Measurements from ENCODE around the gene CPNE5.
A peak's percentile ranks its signal among the peaks of the same experiment; 100 is the strongest.
"Not testable (repeated sequence)": the region's sequence is repeated elsewhere in the genome, so short reads cannot be mapped to it uniquely, and the experiment has no call there.

The CPNE5 gene

DNA sequence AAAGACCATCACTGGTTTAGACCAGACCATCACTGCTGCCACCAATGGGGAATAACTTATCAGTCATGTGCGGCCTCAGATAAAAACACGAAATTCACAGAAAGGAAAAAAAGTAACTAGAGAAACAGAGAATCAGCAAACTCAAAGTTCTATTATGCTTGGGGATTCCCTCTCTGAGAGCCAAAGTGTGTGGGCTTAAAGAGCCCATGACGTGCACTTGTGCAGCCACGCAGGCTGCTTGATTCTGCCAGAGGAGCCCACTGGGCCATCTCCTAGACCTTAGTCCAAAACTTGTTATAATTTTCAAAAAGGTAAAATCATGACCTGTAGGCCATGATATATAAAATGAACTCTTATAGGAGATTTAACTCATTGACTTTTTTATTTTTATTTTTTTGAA, 126.4 kb downstream of the CPNE5 start:
- no peak overlapping the region for H3K4me3 ChIP-seq (ENCODE audit: low read depth, low read length)
- TF ChIP-seq, protein P1, sequence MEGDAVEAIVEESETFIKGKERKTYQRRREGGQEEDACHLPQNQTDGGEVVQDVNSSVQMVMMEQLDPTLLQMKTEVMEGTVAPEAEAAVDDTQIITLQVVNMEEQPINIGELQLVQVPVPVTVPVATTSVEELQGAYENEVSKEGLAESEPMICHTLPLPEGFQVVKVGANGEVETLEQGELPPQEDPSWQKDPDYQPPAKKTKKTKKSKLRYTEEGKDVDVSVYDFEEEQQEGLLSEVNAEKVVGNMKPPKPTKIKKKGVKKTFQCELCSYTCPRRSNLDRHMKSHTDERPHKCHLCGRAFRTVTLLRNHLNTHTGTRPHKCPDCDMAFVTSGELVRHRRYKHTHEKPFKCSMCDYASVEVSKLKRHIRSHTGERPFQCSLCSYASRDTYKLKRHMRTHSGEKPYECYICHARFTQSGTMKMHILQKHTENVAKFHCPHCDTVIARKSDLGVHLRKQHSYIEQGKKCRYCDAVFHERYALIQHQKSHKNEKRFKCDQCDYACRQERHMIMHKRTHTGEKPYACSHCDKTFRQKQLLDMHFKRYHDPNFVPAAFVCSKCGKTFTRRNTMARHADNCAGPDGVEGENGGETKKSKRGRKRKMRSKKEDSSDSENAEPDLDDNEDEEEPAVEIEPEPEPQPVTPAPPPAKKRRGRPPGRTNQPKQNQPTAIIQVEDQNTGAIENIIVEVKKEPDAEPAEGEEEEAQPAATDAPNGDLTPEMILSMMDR (IDR thresholded peaks at IDR 0.05; ENCODE audit: borderline replicate concordance, insufficient read depth, low read depth, low read length): no peak

- TF ChIP-seq, protein P1 (IDR thresholded peaks at IDR 0.05; ENCODE audit: borderline replicate concordance, insufficient read depth, low read depth, low read length): no peak
- H3K4me3 ChIP-seq (ENCODE audit: low read depth, low read length): no peak overlapping the region
These were observed 132.9 kb downstream of the CPNE5 start for GRCh38 chr6:36706339-36706738.

GRCh38 chr6:36704961-36705577, 134.2 kb downstream of the CPNE5 start:
- not testable (repeated sequence) for H3K4me3 ChIP-seq (ENCODE audit: low read depth, low read length)

GRCh38 chr6:36703982-36704381, 135.3 kb downstream of the CPNE5 start:
- TF ChIP-seq, protein P1 (IDR thresholded peaks at IDR 0.05; ENCODE audit: borderline replicate concordance, insufficient read depth, low read depth, low read length): no peak
- H3K4me3 ChIP-seq (ENCODE audit: low read depth, low read length): no peak overlapping the region

DNA sequence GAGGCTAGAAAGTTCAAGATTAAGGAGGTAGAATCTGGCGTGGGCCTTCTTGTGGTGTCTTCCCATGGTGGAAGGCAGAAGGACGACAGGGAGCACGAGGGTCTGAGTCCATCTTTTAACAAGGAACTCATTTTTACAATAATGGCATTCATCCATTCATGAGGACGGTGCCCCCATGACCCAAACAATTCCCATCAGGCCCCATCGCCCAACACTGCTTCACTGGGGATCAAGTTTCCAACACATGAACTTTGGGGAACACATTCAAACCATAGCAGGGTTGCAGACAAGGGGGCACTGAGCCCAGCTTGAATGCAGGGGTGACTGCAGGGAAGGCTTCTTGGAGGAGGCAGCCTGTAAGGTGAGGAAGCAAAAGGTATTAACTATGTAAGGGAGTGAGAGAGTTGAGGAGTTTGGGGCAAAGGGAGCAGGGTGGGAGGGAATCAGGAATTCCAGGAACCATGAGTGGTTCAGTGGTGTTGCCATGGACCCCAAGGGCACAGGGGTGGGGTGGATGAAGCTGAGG, 136.1 kb downstream of the CPNE5 start:
- TF ChIP-seq, protein P1 (IDR thresholded peaks at IDR 0.05; ENCODE audit: borderline replicate concordance, insufficient read depth, low read depth, low read length): no peak
- H3K4me3 ChIP-seq (ENCODE audit: low read depth, low read length): no peak overlapping the region

- TF ChIP-seq, protein P1 (IDR thresholded peaks at IDR 0.05; ENCODE audit: borderline replicate concordance, insufficient read depth, low read depth, low read length): no peak
- H3K4me3 ChIP-seq (ENCODE audit: low read depth, low read length): no peak overlapping the region
These were observed 136.6 kb downstream of the CPNE5 start for GRCh38 chr6:36702656-36703055.

GRCh38 chr6:36701401-36701991, 137.7 kb downstream of the CPNE5 start:
- TF ChIP-seq, protein P1 (IDR thresholded peaks at IDR 0.05; ENCODE audit: borderline replicate concordance, insufficient read depth, low read depth, low read length): peak; percentile 37; the same call in 1 of the 2 replicates
- H3K4me3 ChIP-seq (ENCODE audit: low read depth, low read length): no peak overlapping the region
